ENCODE results near the gene SLC7A8. TPM values are rescaled to one million over a fixed set of nuclear protein-coding genes. Genes with fewer than 3 reads are reported as not detected.

The SLC7A8 gene
- total RNA-seq, 2 donors from 2014 or later, result 0.72 to 1.2 TPM

DNA sequence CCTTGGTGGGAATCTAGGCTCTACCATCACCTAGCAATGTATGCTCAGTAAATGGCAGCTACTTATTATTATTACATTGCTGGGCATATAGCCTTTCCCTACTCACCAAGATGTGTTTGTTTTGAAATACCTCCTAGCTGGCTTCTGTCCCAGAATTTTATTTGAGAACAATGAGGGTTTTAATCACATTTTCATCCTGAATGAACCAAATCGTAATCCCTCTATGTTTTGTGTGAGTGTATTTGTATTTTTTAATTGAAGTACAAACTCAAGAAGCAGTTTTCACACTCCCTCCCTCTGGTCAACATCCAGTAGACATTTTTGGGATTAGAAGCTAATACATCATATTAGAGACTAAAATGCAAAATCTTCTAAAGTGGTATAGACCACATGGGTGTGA is 7.6 kb downstream of the SLC7A8 start:
- no peak for DNase-seq
- Mint-ChIP-seq H3K9me3 (no peaks in the 10 kb centered on the region), H3K4me1 (ENCODE audit: low read depth) (no peaks in the 10 kb centered on the region), H3K27me3 (ENCODE audit: low read depth) (peaks cover 6% of the 10 kb centered on the region), H3K36me3 (ENCODE audit: insufficient read depth in 2 of 2) (no peaks in the 10 kb centered on the region), H3K4me3 (no peak overlapping the region), H3K27ac (no peak overlapping the region)
- ATAC-seq (replicated peaks in 1 of 2), result no peak

DNA sequence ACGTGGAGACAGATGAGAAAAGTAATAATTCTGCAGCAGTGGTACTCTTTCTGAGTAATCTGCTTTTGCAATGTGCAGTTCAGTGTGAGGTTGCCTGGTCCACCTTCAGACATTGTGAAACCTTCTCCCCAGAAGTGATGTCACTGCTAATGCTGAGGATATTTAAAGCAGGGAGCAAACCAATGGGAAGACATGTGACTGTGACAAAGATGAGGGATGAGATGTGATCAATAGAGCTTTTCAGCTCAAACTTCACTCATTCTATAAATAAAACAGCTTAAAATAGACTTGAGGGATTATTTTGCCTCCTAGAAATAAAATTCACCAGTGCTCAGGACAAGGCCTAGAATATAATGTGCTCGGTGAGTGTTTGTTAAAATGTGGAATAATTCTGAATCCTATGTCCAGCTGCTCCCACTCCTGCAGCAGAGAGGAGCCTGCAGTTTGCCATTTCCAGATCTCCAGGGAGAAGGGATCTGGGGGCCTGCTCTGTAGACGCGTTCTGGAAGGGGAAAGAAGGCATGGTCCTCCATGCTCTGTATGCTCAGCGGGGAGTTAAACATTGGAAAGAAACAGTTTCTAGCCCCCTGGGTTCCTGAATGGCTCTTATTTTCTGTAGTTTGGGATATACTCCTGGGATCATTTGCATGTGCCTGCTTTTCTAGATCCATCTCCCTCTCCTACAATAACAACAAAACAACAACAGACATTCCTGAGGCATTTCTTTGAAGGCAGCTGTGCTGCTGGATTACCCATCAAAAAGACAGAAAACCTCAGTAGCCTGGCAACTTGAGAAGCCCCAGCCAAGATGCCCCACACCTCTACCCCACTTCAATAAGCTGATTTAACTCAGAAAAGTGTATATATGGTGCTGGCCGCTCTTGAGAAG is 8.9 kb downstream of the SLC7A8 start:
- Mint-ChIP-seq H3K27ac (no peak overlapping the region), H3K4me1 (ENCODE audit: low read depth) (no peaks in the 10 kb centered on the region), H3K27me3 (ENCODE audit: low read depth) (peaks cover 6% of the 10 kb centered on the region), H3K36me3 (ENCODE audit: insufficient read depth in 2 of 2) (no peaks in the 10 kb centered on the region), H3K4me3 (no peak overlapping the region), H3K9me3 (no peaks in the 10 kb centered on the region)
- no peak for DNase-seq
- no peak for ATAC-seq (replicated peaks in 1 of 2)

DNA sequence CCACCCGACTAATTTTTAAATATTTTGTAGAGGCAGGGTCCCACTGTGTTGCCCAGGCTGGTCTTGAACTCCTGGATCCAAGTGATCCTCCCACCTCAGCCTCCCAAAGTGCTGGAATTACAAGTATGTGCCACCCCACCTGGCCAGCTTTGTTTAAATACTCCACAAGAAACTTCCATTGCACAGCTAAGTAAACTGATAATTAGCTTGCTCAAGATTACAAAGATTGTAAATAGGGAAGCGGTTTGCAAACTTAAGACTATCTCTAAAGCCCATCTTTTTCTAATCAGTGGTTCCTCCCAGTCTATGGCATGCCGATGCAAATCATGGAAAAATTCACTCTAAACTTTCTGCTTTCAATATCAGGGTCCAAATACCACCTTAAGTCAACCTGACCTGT is 9.7 kb downstream of the SLC7A8 start:
- no peaks in the 10 kb centered on the region for H3K4me1 Mint-ChIP-seq (ENCODE audit: low read depth)

DNA sequence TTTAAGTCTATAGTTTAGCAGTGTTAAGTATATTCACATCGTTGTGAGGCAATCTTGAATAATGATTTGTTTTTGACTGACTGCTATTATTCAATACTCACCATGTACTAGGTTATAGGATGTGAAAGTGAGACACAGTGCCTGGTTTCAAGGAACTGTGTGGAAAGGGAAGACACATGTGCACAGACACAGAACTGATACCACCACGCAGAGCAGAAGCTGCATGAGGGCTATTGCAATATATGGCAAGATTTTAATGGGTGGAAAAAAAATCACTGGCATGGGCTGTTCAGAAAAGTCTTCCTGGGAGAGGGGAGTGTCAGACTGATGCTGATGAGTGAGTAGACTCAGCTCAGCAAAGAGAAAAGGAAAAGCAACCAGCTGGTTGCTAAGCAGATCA is 10.4 kb downstream of the SLC7A8 start:
- ATAC-seq (replicated peaks in 1 of 2) (no peak), DNase-seq (no peak)
- Mint-ChIP-seq H3K9me3 (no peaks in the 10 kb centered on the region), H3K27me3 (ENCODE audit: low read depth) (peaks cover 6% of the 10 kb centered on the region), H3K4me3 (no peak overlapping the region), H3K27ac (no peak overlapping the region), H3K4me1 (ENCODE audit: low read depth) (no peaks in the 10 kb centered on the region), H3K36me3 (ENCODE audit: insufficient read depth in 2 of 2) (no peaks in the 10 kb centered on the region)

More for the DNA sequence above, 9.7 kb downstream of the SLC7A8 start:
- H3K36me3 Mint-ChIP-seq (ENCODE audit: insufficient read depth in 2 of 2), result no peaks in the 10 kb centered on the region
- DNase-seq (no peak), ATAC-seq (replicated peaks in 1 of 2) (no peak)
- peaks cover 6% of the 10 kb centered on the region for H3K27me3 Mint-ChIP-seq (ENCODE audit: low read depth)
- H3K27ac Mint-ChIP-seq, result no peak overlapping the region
- H3K4me3 Mint-ChIP-seq, result no peak overlapping the region
- H3K9me3 Mint-ChIP-seq, result no peaks in the 10 kb centered on the region

DNA sequence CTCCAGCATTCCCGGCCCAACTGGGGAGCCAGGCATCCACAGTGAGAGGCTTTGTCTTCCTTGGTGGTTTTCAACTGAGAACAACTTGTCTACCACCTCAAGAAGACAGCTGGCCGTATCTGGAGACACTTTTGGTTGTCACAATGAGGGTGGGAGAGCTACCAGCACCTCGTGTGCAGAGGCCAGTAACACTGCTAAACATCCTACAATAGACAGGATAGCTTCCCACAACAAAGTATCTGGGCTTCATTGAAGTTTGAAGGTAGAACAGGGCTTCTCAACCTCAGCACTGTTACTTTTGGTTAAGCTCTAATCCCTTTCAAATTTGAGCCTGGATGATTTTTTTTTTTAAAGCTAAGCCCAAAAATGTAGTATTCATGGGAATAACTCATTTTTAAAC is 10.9 kb downstream of the SLC7A8 start:
- ATAC-seq (replicated peaks in 1 of 2), result no peak
- H3K9me3 Mint-ChIP-seq, result no peaks in the 10 kb centered on the region
- no peaks in the 10 kb centered on the region for H3K4me1 Mint-ChIP-seq (ENCODE audit: low read depth)
- no peak overlapping the region for H3K4me3 Mint-ChIP-seq
- DNase-seq, result no peak
- H3K36me3 Mint-ChIP-seq (ENCODE audit: insufficient read depth in 2 of 2), result no peaks in the 10 kb centered on the region
- H3K27me3 Mint-ChIP-seq (ENCODE audit: low read depth), result peaks cover 4% of the 10 kb centered on the region
- H3K27ac Mint-ChIP-seq, result no peak overlapping the region

DNA sequence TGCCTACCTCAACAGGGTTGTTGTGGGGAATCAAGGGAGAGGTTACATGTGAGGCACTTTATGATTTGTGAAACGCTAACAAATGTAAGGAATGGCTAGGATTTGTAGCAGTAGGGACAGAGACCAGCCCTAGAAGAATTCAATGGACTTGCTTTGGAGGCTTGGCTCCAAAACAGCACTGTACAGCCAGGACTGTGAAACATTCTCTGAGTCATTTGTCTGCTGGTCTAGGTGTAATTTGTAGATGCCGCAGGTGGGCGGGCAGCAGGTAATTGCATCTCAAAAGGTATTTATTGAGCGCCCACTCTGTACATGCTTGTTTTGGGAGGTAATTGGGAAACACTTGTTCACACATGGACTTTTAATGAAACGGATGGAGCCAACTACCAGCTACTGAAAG is 11.4 kb downstream of the SLC7A8 start:
- Mint-ChIP-seq H3K27me3 (ENCODE audit: low read depth) (no peaks in the 10 kb centered on the region), H3K4me3 (no peak overlapping the region), H3K36me3 (ENCODE audit: insufficient read depth in 2 of 2) (no peaks in the 10 kb centered on the region), H3K9me3 (no peaks in the 10 kb centered on the region), H3K27ac (no peak overlapping the region), H3K4me1 (ENCODE audit: low read depth) (no peaks in the 10 kb centered on the region)
- DNase-seq (no peak), ATAC-seq (replicated peaks in 1 of 2) (no peak)

DNA sequence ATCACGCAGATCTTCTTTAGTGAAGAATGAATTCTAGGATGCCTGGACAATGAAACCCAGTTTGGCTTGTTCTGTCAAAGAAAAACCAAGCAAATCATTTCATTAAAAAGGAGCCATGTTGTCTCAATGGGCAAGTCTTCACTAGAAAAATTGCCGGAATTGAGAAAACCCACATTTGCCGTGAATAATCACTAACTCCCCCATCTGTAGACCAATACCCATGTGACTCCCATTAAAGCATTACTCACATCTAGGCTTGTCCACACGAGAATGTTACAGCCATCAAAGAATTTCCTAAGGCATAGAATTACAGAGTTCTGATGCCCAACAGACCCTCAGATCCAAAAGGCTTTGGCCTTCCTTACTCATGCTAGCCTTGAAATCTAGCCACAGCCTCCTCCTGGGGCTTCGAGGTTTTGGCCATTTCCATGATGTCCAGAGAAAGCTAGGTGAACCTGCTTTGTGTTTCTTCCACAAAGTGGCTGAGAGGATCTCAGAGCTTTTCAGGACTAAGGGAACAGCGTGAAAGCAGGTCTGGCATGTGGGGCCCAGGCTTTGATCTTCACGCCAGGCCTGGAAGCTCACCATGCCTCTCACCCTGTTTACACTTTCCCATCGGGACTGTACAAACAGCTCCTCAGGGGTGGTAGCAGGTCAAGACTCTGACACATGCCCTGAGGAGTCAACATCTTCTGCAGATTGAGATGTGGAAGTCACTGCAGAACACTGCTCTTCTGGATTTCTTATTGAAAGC is 12.1 kb downstream of the SLC7A8 start:
- no peak overlapping the region for H3K27ac Mint-ChIP-seq
- no peaks in the 10 kb centered on the region for H3K36me3 Mint-ChIP-seq (ENCODE audit: insufficient read depth in 2 of 2)
- DNase-seq (no peak), ATAC-seq (replicated peaks in 1 of 2) (no peak)
- H3K9me3 Mint-ChIP-seq, result no peaks in the 10 kb centered on the region
- H3K4me3 Mint-ChIP-seq, result no peak overlapping the region
- no peaks in the 10 kb centered on the region for H3K4me1 Mint-ChIP-seq (ENCODE audit: low read depth)
- H3K27me3 Mint-ChIP-seq (ENCODE audit: low read depth), result no peaks in the 10 kb centered on the region

DNA sequence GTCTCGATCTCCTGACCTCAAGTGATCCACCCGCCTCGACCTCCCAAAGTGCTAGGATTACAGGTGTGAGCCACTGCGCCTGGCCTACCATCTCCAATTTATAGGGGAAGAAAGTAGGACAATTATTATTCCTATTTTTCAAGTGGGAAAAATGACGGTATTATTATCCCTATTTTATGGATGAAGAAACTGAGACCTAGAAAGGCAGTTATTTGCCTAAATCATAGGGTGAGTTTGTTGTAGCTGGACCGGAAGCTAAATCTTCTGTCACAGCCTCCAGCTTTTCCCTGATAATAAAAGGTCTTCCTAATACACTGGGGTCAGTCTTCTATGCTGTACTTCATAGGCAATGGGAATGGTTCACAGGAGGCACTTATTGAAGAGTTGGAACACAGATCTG is 13.8 kb downstream of the SLC7A8 start:
- Mint-ChIP-seq H3K36me3 (ENCODE audit: insufficient read depth in 2 of 2) (no peaks in the 10 kb centered on the region), H3K4me1 (ENCODE audit: low read depth) (no peaks in the 10 kb centered on the region), H3K27me3 (ENCODE audit: low read depth) (no peaks in the 10 kb centered on the region), H3K27ac (no peak overlapping the region), H3K9me3 (no peaks in the 10 kb centered on the region), H3K4me3 (no peak overlapping the region)
- ATAC-seq (replicated peaks in 1 of 2) (no peak), DNase-seq (no peak)

DNA sequence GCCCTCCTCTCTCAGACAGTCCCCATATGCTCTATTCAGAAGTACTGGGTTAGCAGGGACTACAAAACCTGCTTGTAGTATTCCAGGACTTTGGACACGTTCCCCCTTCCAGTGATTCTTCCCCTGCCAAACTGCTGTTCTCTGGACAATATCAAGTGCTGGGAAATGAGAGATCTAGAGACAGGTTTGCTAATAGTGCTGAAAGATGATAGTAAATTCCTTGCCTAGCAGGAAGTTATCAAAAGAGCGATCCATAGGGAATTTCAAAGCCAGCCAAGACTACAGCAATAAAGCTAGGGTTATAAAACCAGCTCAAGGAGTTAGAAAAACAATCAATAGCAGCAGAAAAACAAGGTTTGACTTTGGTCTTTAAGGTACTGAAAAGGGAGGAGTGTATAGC is 15.2 kb downstream of the SLC7A8 start:
- DNase-seq (no peak), ATAC-seq (replicated peaks in 1 of 2) (no peak)
- Mint-ChIP-seq H3K27me3 (ENCODE audit: low read depth) (no peaks in the 10 kb centered on the region), H3K4me3 (no peak overlapping the region), H3K4me1 (ENCODE audit: low read depth) (no peaks in the 10 kb centered on the region), H3K36me3 (ENCODE audit: insufficient read depth in 2 of 2) (no peaks in the 10 kb centered on the region), H3K27ac (no peak overlapping the region), H3K9me3 (no peaks in the 10 kb centered on the region)

DNA sequence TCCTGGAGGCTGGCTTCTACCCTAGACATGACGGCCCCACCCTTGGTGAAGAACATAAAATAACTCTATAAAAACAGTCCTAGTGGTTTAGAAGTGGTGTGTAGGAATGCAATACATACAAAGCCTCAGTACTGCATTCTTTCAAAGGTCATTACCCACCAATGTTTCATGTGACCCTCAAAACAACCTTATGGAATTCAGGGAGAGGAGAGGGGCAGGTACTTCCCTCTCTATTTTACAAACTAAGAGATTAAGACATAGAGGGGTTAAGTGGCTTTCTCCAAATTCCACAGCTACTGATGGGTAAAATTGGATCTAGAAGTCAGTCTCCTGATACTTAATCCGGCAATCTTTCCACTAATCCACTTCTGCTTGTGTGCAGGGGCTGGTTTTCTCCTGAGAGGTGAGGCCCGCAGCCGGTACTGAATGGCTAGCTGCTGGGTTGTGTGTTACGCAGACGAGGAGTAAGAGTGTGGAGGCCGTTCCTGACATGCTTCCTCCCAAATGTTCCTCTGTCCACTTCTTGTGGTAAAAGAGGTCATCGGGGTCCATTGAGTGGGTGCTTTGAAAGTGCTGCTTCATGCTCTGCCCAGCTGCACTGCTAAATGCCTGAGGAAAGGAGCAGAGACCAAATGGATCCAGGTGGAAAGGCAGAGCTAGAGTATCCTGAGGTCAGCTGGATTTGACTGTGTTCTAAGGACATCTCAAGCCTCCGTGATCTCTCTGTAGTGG is 16.2 kb downstream of the SLC7A8 start:
- Mint-ChIP-seq H3K4me3 (no peak overlapping the region), H3K9me3 (no peaks in the 10 kb centered on the region), H3K27me3 (ENCODE audit: low read depth) (no peaks in the 10 kb centered on the region), H3K36me3 (ENCODE audit: insufficient read depth in 2 of 2) (no peaks in the 10 kb centered on the region), H3K27ac (no peak overlapping the region), H3K4me1 (ENCODE audit: low read depth) (no peaks in the 10 kb centered on the region)
- no peak for ATAC-seq (replicated peaks in 1 of 2)
- no peak for DNase-seq

DNA sequence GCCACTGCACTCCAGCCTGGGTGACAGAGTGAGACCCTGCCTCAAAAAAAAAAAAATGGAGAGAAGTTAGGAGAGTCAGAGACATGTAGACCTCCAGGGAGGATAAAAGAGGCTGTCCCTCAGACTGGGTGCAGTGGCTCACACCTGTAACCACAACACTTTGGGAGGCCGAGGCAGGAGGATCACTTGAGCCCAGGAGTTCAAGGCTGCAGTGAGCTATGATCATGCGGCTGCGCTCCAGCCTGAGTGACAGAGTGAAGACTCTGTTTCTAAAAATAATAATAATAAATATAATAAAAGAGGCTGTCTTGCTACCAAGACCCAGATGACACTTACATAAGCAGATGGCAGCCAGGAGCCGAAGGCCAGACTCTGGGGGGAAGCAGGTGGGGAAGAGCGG is 18.5 kb downstream of the SLC7A8 start:
- Mint-ChIP-seq H3K4me1 (ENCODE audit: low read depth) (peaks cover 6% of the 10 kb centered on the region), H3K4me3 (no peak overlapping the region), H3K27me3 (ENCODE audit: low read depth) (no peaks in the 10 kb centered on the region), H3K36me3 (ENCODE audit: insufficient read depth in 2 of 2) (no peaks in the 10 kb centered on the region), H3K9me3 (no peaks in the 10 kb centered on the region), H3K27ac (no peak overlapping the region)
- ATAC-seq (replicated peaks in 1 of 2) (no peak), DNase-seq (no peak)

DNA sequence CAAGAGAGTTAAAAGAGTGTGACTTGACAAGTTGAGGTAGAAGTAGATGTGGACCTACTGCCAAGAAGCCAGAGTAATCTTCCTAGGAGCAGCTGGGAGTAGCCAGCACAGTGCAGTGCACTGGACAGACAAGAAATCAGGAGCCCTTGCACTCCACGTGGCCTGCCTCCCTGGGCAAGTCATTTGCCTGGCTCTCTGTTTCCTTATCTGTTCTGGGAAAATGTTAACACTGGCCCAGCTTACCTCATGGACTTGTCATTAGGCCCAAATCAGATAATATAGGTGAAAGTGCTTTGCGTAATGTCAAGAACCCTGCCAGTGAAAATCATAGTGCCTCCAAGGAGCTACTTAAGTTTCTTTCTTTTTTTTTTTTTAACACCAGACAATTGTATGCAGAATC is 19.2 kb downstream of the SLC7A8 start:
- H3K36me3 Mint-ChIP-seq (ENCODE audit: insufficient read depth in 2 of 2), result no peaks in the 10 kb centered on the region
- no peaks in the 10 kb centered on the region for H3K9me3 Mint-ChIP-seq
- H3K4me1 Mint-ChIP-seq (ENCODE audit: low read depth), result peaks cover 6% of the 10 kb centered on the region
- ATAC-seq (replicated peaks in 1 of 2), result no peak
- DNase-seq, result no peak
- peaks cover 2% of the 10 kb centered on the region for H3K27me3 Mint-ChIP-seq (ENCODE audit: low read depth)
- no peak overlapping the region for H3K4me3 Mint-ChIP-seq
- H3K27ac Mint-ChIP-seq, result no peak overlapping the region

DNA sequence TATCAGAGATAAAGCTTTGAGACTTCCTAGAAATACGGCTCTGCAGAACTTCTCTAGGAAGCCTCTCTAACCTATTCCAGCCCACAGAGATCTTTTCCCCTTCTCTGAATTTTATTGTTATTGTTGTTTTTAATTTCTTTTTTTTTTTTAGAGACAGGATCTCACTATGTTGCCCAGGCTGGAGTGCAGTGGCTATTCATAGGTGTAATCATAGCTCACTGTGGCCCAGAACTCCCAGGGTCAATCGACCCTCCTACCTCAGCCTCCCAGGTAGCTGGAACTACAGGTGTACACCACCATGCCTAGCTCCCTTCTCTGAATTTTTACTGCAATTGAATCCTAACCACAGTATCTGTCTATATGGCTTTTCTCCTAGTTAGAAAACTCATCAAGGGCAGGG is 19.6 kb downstream of the SLC7A8 start:
- no peaks in the 10 kb centered on the region for H3K36me3 Mint-ChIP-seq (ENCODE audit: insufficient read depth in 2 of 2)

More for the DNA sequence above, 19.6 kb downstream of the SLC7A8 start:
- no peak for DNase-seq
- Mint-ChIP-seq H3K27ac (no peak overlapping the region), H3K27me3 (ENCODE audit: low read depth) (peaks cover 6% of the 10 kb centered on the region), H3K9me3 (no peaks in the 10 kb centered on the region), H3K4me1 (ENCODE audit: low read depth) (peaks cover 6% of the 10 kb centered on the region), H3K4me3 (no peak overlapping the region)
- no peak for ATAC-seq (replicated peaks in 1 of 2)
